ENCODE results near the gene WDR44.

- TF ChIP-seq POLR2A (IDR thresholded peaks at IDR 0.05; ENCODE audit: low read depth, low read length) (no peak), RAD21 (IDR thresholded peaks at IDR 0.05; ENCODE audit: low read length) (no peak), CHD1 (IDR thresholded peaks at IDR 0.05; ENCODE audit: low read depth, low read length) (no peak), USF2 (IDR thresholded peaks at IDR 0.05; ENCODE audit: low read depth, low read length) (no peak), MXI1 (IDR thresholded peaks at IDR 0.05; ENCODE audit: borderline replicate concordance, low read depth, low read length) (no peak), RCOR1 (IDR thresholded peaks at IDR 0.05; ENCODE audit: insufficient replicate concordance, low read length) (no peak), SMC3 (IDR thresholded peaks at IDR 0.05; ENCODE audit: low read depth, low read length) (no peak), MAZ (IDR thresholded peaks at IDR 0.05; ENCODE audit: borderline replicate concordance, low read depth, low read length) (no peak), NFE2L2 (IDR thresholded peaks at IDR 0.05; ENCODE audit: low read depth, low read length) (no peak)
- TF ChIP-seq, protein P1, sequence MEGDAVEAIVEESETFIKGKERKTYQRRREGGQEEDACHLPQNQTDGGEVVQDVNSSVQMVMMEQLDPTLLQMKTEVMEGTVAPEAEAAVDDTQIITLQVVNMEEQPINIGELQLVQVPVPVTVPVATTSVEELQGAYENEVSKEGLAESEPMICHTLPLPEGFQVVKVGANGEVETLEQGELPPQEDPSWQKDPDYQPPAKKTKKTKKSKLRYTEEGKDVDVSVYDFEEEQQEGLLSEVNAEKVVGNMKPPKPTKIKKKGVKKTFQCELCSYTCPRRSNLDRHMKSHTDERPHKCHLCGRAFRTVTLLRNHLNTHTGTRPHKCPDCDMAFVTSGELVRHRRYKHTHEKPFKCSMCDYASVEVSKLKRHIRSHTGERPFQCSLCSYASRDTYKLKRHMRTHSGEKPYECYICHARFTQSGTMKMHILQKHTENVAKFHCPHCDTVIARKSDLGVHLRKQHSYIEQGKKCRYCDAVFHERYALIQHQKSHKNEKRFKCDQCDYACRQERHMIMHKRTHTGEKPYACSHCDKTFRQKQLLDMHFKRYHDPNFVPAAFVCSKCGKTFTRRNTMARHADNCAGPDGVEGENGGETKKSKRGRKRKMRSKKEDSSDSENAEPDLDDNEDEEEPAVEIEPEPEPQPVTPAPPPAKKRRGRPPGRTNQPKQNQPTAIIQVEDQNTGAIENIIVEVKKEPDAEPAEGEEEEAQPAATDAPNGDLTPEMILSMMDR (conservative IDR thresholded peaks at IDR 0.05; ENCODE audit: low read depth, low read length), result no peak
- TF ChIP-seq, protein P2, sequence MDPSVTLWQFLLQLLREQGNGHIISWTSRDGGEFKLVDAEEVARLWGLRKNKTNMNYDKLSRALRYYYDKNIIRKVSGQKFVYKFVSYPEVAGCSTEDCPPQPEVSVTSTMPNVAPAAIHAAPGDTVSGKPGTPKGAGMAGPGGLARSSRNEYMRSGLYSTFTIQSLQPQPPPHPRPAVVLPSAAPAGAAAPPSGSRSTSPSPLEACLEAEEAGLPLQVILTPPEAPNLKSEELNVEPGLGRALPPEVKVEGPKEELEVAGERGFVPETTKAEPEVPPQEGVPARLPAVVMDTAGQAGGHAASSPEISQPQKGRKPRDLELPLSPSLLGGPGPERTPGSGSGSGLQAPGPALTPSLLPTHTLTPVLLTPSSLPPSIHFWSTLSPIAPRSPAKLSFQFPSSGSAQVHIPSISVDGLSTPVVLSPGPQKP (IDR thresholded peaks at IDR 0.05; ENCODE audit: borderline replicate concordance, low read depth, low read length), result no peak
Observed at GRCh38 chrX:118498351-118498750, 152.4 kb downstream of the WDR44 start.

All from IMR-90 (cell line).